ENCODE results near the gene PPP1R2C.

Gene PPP1R2C

DNA sequence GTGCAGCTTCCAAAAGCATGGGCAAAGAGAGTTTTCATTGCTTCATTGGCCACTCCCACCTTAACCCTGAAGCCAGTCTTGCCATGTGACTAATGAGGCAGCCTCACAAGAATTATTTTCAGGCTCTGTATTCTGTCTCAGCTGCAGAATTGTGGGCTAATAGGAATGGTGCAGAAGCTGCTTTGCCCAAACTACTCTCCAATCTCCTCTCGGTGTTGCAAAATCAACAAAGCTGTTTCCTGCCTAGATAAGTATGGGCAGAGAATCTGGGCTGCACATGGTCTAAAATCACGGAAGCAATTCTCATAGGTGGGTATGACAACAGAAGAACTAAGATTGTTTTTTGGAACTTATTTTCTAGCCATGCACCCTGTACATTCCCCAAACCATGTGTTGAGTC lies 31.4 kb downstream of the PPP1R2C start:
- no peak for DNase-seq

DNA sequence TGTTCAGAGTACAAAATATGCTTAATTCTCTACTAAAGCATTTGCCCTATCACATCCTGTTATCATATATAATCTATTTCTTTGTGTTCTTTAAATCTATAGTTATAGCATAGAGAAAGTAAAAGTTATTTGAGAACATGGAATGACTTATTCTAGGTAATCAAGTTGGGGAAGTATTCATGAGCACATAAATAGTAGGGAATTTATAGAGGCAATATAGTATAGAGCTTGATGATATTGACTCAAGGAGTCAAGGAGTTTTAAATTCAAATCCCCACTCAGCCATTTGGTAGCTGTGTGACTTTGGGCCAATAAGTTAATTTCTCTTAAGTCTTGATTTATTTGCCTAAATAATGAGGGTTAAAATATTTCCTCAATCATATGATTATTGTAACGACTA lies 37.5 kb downstream of the PPP1R2C start:
- no peak for DNase-seq

DNA sequence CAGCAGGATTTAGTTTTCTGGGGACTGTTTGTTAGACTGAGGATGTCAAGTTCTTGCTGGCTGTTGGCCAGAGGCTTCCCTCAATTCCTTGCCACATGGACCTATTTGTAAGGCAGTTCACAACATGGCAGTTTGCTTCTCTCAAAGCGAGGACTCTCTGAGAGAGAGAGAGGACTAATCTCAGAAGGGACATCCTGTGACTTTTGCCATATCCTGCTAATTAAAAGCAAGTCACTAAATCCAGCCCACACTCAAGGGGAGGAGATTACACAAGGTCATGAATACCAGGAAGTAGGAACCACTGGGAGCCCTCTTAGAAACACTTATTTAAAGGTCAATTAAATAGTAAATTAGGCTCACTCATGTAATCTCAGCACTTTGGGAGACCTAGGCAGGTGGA lies 38.2 kb downstream of the PPP1R2C start:
- DNase-seq = no peak

DNA sequence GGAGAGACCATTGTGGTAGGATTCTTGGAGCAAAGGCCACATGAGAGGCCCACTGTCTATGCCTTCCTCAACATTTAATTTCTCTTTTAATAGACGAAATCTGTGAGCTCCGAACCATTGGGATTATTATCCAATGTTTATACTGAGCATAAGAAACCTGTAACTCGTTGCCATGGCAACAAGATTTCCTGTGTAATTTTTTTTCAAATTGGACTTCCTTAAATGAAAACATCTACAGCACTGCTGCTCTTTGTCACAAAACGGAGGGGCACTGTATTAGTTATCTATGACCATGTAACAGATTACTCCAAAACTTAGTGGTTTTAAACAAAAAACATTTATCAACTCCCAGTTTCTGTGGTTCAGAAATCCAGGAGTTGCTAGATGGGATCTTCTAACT lies 38.7 kb downstream of the PPP1R2C start:
- no peak for DNase-seq

DNA sequence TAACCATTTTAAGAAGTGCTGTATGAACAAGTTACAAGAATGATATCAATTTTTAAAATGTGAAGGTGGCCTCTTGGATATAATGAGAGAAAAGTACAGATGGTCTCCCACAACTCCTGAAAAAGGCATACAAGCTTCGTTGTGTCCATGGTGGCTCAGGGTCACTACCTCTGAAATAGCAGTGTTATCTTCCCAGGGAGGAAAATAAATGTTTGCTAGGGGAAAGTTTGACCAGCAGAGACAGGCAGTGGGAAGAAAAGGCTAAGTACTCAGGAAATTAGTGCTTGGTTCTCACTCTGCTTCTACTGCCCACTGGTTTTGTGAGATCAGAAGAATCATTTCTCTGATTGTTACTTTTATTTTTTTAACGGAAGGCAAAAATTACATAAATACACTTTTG lies 39.4 kb downstream of the PPP1R2C start:
- no peak for DNase-seq

DNA sequence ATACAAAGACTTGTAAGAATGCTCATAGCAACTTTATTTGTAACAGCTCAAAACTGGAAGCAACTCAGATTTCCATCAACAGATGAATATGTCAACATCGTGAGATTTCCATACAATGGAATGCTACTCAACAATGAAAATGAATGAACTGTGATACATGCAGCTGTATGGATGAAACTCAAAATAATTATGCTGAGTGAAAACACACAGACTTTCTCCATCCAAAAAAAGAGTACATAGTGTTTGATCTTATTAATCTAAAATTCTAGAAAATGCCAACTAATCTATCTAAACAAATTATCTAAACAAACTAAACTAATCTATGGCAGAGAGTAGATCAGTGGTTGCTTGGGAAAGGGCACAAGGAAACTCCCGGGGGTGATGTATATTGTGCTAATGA lies 42.7 kb downstream of the PPP1R2C start:
- DNase-seq = no peak

DNA sequence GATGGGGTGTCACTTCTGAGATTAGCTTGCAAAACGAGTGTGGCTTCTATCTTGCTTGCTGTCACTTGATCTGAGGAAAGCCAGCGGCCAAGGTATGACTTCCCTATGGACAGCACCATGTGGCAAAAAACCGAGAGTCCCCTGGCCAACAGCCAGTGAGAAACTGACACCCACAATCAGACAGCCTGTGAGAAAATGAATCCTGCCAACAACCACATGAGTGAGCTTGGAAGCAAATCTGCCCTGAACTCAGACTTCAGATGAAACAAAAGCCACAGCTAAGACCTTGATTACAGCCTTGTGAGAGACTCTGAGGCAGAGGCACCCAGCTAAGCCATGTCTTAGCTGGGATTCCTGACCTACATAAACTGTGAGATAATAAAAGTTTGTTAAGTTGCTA lies 45.5 kb downstream of the PPP1R2C start:
- DNase-seq = no peak
